ENCODE data around the gene ZNF43. TPM values are rescaled to one million over a fixed set of nuclear protein-coding genes. Genes with fewer than 3 reads are reported as not detected.
"Not testable (repeated sequence)": the region's sequence is repeated elsewhere in the genome, so short reads cannot be mapped to it uniquely, and the experiment has no call there.

ZNF43 gene
- total RNA-seq, 1 donor from 2014 or later = 57.3 TPM

DNA sequence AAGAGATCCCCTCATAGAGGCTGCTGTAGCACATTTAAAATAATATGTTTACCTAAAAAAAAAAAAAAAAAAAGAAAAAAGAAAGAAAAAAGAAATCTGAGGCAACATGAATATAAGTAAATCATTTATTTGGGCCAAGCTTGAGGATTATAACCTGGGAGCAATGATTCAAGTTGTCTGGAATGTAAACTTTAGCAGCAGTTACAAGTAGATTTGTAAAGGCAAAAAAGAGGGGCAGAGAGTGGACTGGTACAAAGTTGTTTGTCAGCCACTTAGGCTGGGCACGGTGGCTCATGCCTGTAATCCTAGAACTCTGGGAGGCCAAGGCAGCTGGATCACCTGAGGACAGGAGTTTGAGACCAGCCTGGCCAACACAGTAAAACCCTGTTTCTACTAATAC is 11.3 kb downstream of the ZNF43 start:
- TF ChIP-seq, protein P1, sequence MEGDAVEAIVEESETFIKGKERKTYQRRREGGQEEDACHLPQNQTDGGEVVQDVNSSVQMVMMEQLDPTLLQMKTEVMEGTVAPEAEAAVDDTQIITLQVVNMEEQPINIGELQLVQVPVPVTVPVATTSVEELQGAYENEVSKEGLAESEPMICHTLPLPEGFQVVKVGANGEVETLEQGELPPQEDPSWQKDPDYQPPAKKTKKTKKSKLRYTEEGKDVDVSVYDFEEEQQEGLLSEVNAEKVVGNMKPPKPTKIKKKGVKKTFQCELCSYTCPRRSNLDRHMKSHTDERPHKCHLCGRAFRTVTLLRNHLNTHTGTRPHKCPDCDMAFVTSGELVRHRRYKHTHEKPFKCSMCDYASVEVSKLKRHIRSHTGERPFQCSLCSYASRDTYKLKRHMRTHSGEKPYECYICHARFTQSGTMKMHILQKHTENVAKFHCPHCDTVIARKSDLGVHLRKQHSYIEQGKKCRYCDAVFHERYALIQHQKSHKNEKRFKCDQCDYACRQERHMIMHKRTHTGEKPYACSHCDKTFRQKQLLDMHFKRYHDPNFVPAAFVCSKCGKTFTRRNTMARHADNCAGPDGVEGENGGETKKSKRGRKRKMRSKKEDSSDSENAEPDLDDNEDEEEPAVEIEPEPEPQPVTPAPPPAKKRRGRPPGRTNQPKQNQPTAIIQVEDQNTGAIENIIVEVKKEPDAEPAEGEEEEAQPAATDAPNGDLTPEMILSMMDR (IDR thresholded peaks at IDR 0.05; ENCODE audit: unreplicated experiment) = no peak
- Mint-ChIP-seq H3K36me3 (peaks cover 61% of the 10 kb centered on the region), H3K9me3 (peaks cover 41% of the 10 kb centered on the region), H3K4me1 (no peaks in the 10 kb centered on the region), H3K4me3 (no peak overlapping the region), H3K27me3 (ENCODE audit: low read depth) (no peaks in the 10 kb centered on the region), H3K27ac (no peak overlapping the region)
- DNase-seq (ENCODE audit: low spot score in 2 of 2, unreplicated experiment in 2 of 2) = no peak

DNA sequence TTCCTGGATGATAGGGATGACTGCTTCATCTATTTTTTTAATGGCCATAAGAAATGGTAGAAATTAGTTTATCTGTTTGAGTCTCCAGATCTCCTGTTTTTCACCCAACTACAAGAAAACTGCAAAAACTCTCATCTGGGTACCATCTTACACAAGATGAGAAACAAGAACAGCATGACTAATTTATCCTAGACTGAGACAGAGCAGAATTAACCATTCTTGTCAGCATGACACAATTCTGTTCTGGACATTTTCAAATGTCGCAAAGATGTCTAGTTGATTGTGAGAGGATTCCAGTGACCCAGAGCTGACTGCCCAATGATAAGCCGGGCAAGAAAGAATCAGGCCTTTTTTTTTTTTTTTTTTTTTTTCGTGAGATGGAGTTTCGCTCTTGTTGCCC is 12.8 kb downstream of the ZNF43 start:
- H3K4me3 Mint-ChIP-seq = no peak overlapping the region
- peaks cover 68% of the 10 kb centered on the region for H3K36me3 Mint-ChIP-seq
- H3K27me3 Mint-ChIP-seq (ENCODE audit: low read depth) = no peaks in the 10 kb centered on the region
- no peak for DNase-seq (ENCODE audit: low spot score in 2 of 2, unreplicated experiment in 2 of 2)
- H3K9me3 Mint-ChIP-seq = peaks cover 49% of the 10 kb centered on the region
- no peak overlapping the region for H3K27ac Mint-ChIP-seq
- no peaks in the 10 kb centered on the region for H3K4me1 Mint-ChIP-seq
- TF ChIP-seq, protein P1 (IDR thresholded peaks at IDR 0.05; ENCODE audit: unreplicated experiment) = no peak

DNA sequence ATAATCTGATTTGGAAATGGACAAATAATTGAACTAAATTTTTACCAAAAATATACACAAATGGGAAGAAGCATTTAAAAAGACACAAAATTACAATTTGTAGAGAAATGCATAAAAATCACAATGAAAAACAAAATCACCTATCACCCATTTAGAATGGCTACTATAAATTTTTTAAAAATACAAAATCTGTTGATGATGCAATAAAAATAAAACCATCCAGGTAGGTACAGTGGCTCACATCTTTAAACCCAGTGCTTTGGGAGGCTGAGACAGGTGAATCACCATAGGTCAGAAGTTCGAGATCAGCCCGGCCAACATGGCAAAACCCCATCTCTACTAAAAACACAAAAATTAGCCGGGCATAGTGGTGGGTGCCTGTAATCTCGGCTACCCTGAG is 23.5 kb downstream of the ZNF43 start:
- Mint-ChIP-seq H3K4me1 (no peaks in the 10 kb centered on the region), H3K27ac (no peak overlapping the region), H3K36me3 (peaks cover 88% of the 10 kb centered on the region), H3K27me3 (ENCODE audit: low read depth) (no peaks in the 10 kb centered on the region), H3K9me3 (peaks cover 56% of the 10 kb centered on the region), H3K4me3 (no peak overlapping the region)
- TF ChIP-seq, protein P1 (IDR thresholded peaks at IDR 0.05; ENCODE audit: unreplicated experiment) = no peak
- no peak for DNase-seq (ENCODE audit: low spot score in 2 of 2, unreplicated experiment in 2 of 2)

DNA sequence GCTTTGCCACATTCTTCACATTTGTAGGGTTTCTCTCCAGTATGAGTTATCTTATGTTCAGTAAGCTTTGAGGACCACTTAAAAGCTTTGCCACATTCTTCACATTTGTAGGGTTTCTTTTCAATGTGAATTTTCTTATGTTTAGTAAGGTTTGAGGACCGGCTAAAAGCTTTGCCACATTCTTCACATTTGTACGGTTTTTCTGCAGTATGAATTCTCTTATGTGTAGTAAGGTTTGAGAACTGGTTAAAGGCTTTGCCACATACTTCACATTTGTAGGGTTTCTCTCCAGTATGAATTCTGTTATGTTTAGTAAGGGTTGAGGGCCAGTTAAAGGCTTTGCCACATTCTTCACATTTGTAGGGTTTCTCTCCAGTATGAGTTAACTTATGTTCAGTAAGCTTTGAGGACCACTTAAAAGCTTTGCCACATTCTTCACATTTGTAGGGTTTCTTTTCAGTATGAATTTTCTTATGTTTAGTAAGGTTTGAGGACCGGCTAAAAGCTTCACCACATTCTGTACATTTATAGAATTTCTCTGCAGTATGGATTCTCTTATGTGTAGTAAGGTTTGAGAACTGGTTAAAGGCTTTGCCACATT is 27.5 kb downstream of the ZNF43 start:
- H3K36me3 Mint-ChIP-seq = peaks cover 78% of the 10 kb centered on the region

DNA sequence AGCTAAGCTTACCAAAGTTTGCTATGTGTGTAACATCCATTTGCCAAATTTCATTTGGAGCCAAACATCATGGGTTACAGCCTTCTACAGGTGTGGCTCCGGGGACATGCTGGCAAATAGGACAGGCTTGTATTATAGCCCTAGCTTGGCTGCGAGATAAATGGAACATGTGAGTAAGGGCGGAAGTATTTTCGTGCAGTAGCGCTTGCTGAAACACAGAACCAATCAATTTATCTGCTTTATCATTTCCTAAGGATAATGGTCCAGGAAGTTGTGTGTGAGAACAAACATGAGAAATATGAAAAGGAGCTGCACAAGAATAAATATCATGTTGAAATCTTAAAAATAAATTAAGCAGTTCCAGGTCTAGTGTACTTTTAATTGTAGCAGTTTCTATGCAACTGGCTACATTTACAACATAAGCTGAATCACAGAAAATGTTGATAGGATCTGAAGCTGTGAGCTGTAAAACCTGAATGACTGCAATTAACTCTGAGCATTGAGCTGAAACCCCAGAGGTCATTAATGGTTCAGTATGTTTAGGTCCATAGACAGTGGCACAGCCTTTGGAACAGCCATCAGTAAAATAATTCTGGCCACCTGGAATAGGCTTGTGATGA is 46.4 kb downstream of the ZNF43 start:
- Mint-ChIP-seq H3K36me3 (peaks cover 1% of the 10 kb centered on the region), H3K9me3 (peaks cover 64% of the 10 kb centered on the region), H3K27ac (no peak overlapping the region), H3K4me1 (no peaks in the 10 kb centered on the region), H3K4me3 (no peak overlapping the region), H3K27me3 (ENCODE audit: low read depth) (no peaks in the 10 kb centered on the region)
- no peak for DNase-seq (ENCODE audit: low spot score in 2 of 2, unreplicated experiment in 2 of 2)
- TF ChIP-seq, protein P1 (IDR thresholded peaks at IDR 0.05; ENCODE audit: unreplicated experiment) = no peak

More for the DNA sequence above, 27.5 kb downstream of the ZNF43 start:
- DNase-seq (ENCODE audit: low spot score in 2 of 2, unreplicated experiment in 2 of 2); H3K4me3 Mint-ChIP-seq; H3K27me3 Mint-ChIP-seq (ENCODE audit: low read depth); H3K4me1 Mint-ChIP-seq; H3K27ac Mint-ChIP-seq: not testable (repeated sequence)
- peaks cover 61% of the 10 kb centered on the region for H3K9me3 Mint-ChIP-seq

DNA sequence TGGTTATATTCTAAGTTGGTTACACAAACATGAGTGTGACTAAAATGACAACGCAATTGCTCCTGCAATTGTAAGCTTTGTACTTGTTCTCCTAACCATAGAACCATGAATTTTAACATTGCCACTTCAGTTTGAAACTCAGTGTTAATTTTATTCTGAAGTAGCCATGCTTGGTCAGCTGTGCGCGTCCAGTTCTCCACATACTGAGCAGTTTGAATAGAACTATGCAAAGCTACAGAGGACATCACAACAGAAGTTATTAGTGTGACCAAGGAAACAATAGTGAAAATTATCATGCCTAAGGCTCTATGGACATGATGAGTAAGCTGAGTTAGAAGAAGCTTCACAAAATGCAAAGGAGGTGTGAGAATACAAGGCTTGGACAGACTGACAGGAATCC is 49.0 kb downstream of the ZNF43 start:
- TF ChIP-seq, protein P1 (IDR thresholded peaks at IDR 0.05; ENCODE audit: unreplicated experiment) = no peak
- Mint-ChIP-seq H3K36me3 (peaks cover 1% of the 10 kb centered on the region), H3K4me1 (no peaks in the 10 kb centered on the region), H3K27me3 (ENCODE audit: low read depth) (no peaks in the 10 kb centered on the region), H3K27ac (no peak overlapping the region), H3K4me3 (no peak overlapping the region), H3K9me3 (peaks cover 62% of the 10 kb centered on the region)
- no peak for DNase-seq (ENCODE audit: low spot score in 2 of 2, unreplicated experiment in 2 of 2)

DNA sequence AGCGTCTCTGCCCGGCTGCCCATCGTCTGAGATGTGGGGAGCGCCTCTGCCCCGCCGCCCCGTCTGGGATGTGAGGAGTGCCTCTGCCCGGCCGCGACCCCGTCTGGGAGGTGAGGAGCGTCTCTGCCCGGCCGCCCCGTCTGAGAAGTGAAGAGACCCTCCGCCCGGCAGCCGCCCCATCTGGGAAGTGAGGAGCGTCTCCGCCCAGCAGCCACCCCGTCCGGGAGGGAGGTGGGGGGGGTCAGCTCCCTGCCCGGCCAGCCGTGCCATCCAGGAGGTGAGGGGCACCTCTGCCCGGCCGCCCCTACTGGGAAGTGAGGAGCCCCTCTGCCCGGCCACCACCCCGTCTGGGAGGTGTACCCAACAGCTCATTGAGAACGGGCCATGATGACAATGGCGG is 60.2 kb downstream of the ZNF43 start:
- peaks cover 22% of the 10 kb centered on the region for H3K9me3 Mint-ChIP-seq
- DNase-seq (ENCODE audit: low spot score in 2 of 2, unreplicated experiment in 2 of 2); H3K27ac Mint-ChIP-seq; H3K4me1 Mint-ChIP-seq; H3K36me3 Mint-ChIP-seq; H3K4me3 Mint-ChIP-seq; H3K27me3 Mint-ChIP-seq (ENCODE audit: low read depth): not testable (repeated sequence)
